Measurements from ENCODE around the gene MGMT.
A peak's percentile ranks its signal among the peaks of the same experiment; 100 is the strongest.

Gene MGMT

DNA sequence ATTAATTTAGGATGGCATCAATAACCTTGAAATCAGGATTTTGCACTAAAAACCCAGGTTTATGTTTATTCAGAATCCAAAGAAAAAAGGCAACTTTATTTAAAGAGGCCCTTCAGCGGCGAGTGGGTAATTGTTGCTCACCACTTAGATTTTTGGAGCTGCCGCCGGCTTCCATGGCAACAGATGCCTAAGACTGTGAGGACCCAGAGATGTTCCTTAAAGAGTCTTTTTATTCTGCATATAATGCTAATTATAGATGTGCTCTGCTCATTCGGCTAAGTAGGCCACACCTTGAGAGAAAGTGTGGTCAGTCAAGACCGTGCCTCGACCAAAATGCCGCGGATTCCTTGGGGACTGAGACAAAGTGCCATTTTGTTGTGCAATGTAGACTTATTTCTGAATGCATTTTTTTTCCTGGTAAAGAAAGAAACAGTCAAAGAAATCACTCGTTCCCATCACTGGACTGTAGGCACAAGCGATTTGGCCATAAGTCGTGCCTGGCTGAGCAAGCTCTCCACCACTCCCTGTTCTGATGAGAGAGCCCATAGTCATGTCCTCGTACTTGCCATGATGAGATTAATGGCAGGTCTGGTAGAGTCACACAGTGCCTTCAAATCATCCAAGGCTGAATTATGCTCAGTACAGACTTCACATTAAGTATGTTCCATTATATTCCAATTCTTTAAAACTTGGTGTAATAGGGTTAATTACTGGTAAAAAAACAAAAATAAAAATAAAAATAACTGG is 21.4 kb upstream of the MGMT start:
- no peak overlapping the region for H3K27ac Mint-ChIP-seq
- peaks cover 44% of the 10 kb centered on the region for H3K27me3 Mint-ChIP-seq
- H3K9me3 Mint-ChIP-seq, result no peaks in the 10 kb centered on the region
- ATAC-seq, result no peak
- no peaks in the 10 kb centered on the region for H3K36me3 Mint-ChIP-seq
- no peak overlapping the region for H3K4me3 Mint-ChIP-seq
- no peaks in the 10 kb centered on the region for H3K4me1 Mint-ChIP-seq

DNA sequence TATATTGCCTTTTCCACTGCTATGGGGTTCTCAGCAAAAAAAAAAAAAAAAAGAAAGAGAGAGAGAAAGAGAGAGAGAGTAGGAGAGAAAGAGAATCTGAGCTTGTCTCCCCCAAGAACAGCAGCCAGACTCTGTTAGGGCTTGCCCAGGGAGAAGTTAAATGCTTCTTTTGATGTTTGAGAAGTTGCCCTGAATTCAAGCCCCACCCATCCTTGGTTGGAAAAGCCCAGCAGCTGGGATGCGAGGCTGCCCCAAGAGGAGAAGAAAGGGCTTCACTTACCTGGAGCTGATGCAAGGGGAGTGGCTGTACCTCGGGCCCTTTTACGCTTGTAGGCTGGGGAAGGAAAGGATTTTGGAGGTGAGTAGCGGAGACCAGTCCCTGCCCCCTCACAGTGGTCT is 20.9 kb upstream of the MGMT start:
- H3K27ac Mint-ChIP-seq, result no peak overlapping the region

DNA sequence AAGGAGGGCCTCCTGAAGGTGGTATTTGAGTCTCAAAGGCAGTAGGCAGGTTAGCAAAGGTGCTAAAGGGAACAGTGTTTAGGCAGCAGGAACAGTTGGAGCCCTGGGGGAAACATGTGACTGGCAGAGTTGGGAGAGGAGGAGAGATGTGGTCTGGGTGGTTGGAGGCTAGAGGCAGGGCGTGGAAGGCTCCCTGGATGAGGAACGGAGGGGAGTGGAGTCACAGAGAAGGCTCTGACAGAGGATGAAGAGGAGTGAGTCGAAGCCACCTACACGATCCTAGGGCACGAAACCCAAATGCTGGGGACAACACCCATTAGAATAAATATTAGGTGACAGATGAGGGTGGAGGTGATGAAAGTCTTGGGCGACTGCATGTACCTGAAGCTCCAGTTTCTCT is 19.6 kb upstream of the MGMT start:
- H3K27ac Mint-ChIP-seq, result no peak overlapping the region
- H3K9me3 Mint-ChIP-seq, result peaks cover 7% of the 10 kb centered on the region
- no peak overlapping the region for H3K4me3 Mint-ChIP-seq
- peaks cover 49% of the 10 kb centered on the region for H3K27me3 Mint-ChIP-seq
- no peak for ATAC-seq
- no peaks in the 10 kb centered on the region for H3K36me3 Mint-ChIP-seq
- no peaks in the 10 kb centered on the region for H3K4me1 Mint-ChIP-seq

More for the DNA sequence above, 20.9 kb upstream of the MGMT start:
- H3K4me1 Mint-ChIP-seq, result no peaks in the 10 kb centered on the region
- ATAC-seq, result no peak
- no peaks in the 10 kb centered on the region for H3K36me3 Mint-ChIP-seq
- no peak overlapping the region for H3K4me3 Mint-ChIP-seq
- H3K9me3 Mint-ChIP-seq, result no peaks in the 10 kb centered on the region
- peaks cover 49% of the 10 kb centered on the region for H3K27me3 Mint-ChIP-seq

DNA sequence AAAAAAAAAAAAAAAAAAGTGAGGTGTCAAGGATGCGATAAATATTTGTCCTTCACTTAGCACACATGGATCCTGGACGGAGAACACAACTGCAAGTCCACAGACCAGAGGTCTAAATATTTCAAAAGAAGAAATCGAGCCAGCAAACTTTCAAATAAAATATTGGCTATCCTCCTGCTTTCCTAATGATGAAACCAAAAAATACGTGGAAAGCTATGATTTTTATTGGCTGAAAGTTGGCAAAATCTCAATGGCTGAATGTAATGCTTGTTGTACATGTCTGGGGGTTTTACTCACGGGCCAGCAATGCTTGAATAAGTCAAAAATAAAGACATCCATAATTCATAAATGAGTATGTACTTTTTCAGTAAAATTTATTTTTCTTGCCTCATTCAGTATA is 19.0 kb upstream of the MGMT start:
- Mint-ChIP-seq H3K4me1 (no peaks in the 10 kb centered on the region), H3K36me3 (no peaks in the 10 kb centered on the region), H3K9me3 (peaks cover 7% of the 10 kb centered on the region), H3K27ac (no peak overlapping the region), H3K27me3 (peaks cover 43% of the 10 kb centered on the region), H3K4me3 (no peak overlapping the region)
- no peak for ATAC-seq

DNA sequence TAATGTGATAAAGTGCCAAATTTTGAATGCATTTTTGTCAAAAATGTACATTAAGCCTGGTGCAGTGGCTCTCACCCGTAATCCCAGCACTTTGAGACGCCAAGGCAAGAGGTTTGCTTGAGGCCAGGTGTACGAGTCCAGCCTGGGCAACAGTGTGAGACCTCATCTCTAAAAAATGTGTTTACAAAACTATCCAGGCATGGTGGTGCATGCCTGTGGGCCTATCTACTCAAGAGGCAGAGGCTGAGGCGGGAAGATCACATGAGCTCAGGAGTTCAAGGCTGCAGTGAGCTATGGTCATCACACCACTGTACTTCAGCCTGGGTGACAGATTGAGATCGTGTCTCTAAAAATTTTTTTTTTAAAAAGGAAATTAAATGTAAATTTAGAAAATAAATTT is 18.5 kb upstream of the MGMT start:
- H3K4me1 Mint-ChIP-seq, result no peaks in the 10 kb centered on the region
- peaks cover 38% of the 10 kb centered on the region for H3K27me3 Mint-ChIP-seq
- no peaks in the 10 kb centered on the region for H3K36me3 Mint-ChIP-seq
- H3K27ac Mint-ChIP-seq, result no peak overlapping the region
- H3K4me3 Mint-ChIP-seq, result no peak overlapping the region
- peaks cover 7% of the 10 kb centered on the region for H3K9me3 Mint-ChIP-seq
- no peak for ATAC-seq

- H3K4me1 Mint-ChIP-seq, result no peaks in the 10 kb centered on the region
- H3K9me3 Mint-ChIP-seq, result peaks cover 7% of the 10 kb centered on the region
- H3K27me3 Mint-ChIP-seq, result peaks cover 35% of the 10 kb centered on the region
- no peaks in the 10 kb centered on the region for H3K36me3 Mint-ChIP-seq
- H3K27ac Mint-ChIP-seq, result no peak overlapping the region
- H3K4me3 Mint-ChIP-seq, result no peak overlapping the region
- no peak for ATAC-seq
Measured at GRCh38 chr10:129449893-129450292, 17.1 kb upstream of the MGMT start.

GRCh38 chr10:129450391-129450790 is 16.6 kb upstream of the MGMT start:
- Mint-ChIP-seq H3K4me3 (no peak overlapping the region), H3K4me1 (no peaks in the 10 kb centered on the region)

GRCh38 chr10:129455625-129456024 is 11.4 kb upstream of the MGMT start:
- Mint-ChIP-seq H3K27ac (no peak overlapping the region), H3K9me3 (peaks cover 7% of the 10 kb centered on the region), H3K4me1 (no peaks in the 10 kb centered on the region), H3K4me3 (no peak overlapping the region), H3K27me3 (peaks cover 31% of the 10 kb centered on the region), H3K36me3 (no peaks in the 10 kb centered on the region)
- no peak for ATAC-seq

More at GRCh38 chr10:129450391-129450790, 16.6 kb upstream of the MGMT start:
- H3K27me3 Mint-ChIP-seq, result peaks cover 35% of the 10 kb centered on the region
- ATAC-seq, result no peak
- no peaks in the 10 kb centered on the region for H3K36me3 Mint-ChIP-seq
- no peak overlapping the region for H3K27ac Mint-ChIP-seq
- peaks cover 7% of the 10 kb centered on the region for H3K9me3 Mint-ChIP-seq

DNA sequence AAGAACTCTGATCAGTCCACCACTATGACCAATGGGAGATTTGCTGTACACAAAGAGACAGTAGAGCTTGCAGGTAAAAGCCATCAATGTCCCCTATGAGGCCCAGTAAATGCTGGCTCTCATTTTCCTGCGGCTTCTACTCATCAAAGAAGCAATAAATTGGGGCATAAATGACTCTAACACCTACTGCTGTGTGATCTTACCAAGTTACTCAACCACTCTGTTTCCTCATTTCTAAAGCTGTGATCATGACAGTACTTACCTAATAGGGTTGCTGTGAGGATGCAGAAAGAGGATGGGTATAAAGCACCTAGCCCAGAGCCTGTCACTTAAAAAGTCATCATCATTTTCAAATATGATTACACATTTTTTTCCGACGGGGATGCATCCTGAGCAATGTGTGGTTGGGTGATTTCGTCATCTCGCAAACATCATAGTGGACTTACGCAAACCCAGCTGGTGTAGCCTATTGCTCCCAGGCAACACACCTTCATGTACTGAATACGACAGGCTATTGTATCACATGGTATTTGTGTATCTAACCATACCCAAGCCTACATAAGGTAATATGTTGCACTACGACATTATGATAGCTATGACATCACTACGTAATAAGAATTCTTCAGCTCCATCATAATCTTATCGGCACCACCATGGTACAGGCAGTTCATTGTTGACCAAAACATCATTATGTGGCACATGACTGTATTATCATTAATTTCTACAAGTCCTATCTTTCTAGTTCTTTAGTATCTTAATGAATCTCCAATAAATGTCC is 7.1 kb upstream of the MGMT start:
- H3K9me3 Mint-ChIP-seq, result no peaks in the 10 kb centered on the region
- ATAC-seq, result no peak
- H3K4me1 Mint-ChIP-seq, result no peaks in the 10 kb centered on the region
- H3K36me3 Mint-ChIP-seq, result no peaks in the 10 kb centered on the region
- peaks cover 28% of the 10 kb centered on the region for H3K27me3 Mint-ChIP-seq
- H3K27ac Mint-ChIP-seq, result no peak overlapping the region
- H3K4me3 Mint-ChIP-seq, result no peak overlapping the region

- Mint-ChIP-seq H3K27ac (no peak overlapping the region), H3K27me3 (peaks cover 19% of the 10 kb centered on the region), H3K9me3 (no peaks in the 10 kb centered on the region), H3K36me3 (no peaks in the 10 kb centered on the region), H3K4me3 (no peak overlapping the region), H3K4me1 (peaks cover 5% of the 10 kb centered on the region)
- ATAC-seq, result no peak
Measured at GRCh38 chr10:129462257-129462795, 4.7 kb upstream of the MGMT start.

GRCh38 chr10:129464251-129464650 is 2.8 kb upstream of the MGMT start:
- H3K27me3 Mint-ChIP-seq, result peaks cover 9% of the 10 kb centered on the region
- no peak for ATAC-seq
- no peak overlapping the region for H3K27ac Mint-ChIP-seq
- H3K4me3 Mint-ChIP-seq, result no peak overlapping the region
- H3K4me1 Mint-ChIP-seq, result peaks cover 16% of the 10 kb centered on the region
- no peaks in the 10 kb centered on the region for H3K36me3 Mint-ChIP-seq
- no peaks in the 10 kb centered on the region for H3K9me3 Mint-ChIP-seq

- H3K27ac Mint-ChIP-seq, result peak overlapping the region; percentile 91
- H3K4me3 Mint-ChIP-seq, result peak overlapping the region; percentile 77
- no peaks in the 10 kb centered on the region for H3K9me3 Mint-ChIP-seq
- peak; percentile 13 for ATAC-seq
- peaks cover under 1% of the 10 kb centered on the region for H3K27me3 Mint-ChIP-seq
- H3K4me1 Mint-ChIP-seq, result peaks cover 33% of the 10 kb centered on the region
- peaks cover 3% of the 10 kb centered on the region for H3K36me3 Mint-ChIP-seq
Measured at GRCh38 chr10:129465796-129466702, 992 bp upstream of the MGMT start.

DNA sequence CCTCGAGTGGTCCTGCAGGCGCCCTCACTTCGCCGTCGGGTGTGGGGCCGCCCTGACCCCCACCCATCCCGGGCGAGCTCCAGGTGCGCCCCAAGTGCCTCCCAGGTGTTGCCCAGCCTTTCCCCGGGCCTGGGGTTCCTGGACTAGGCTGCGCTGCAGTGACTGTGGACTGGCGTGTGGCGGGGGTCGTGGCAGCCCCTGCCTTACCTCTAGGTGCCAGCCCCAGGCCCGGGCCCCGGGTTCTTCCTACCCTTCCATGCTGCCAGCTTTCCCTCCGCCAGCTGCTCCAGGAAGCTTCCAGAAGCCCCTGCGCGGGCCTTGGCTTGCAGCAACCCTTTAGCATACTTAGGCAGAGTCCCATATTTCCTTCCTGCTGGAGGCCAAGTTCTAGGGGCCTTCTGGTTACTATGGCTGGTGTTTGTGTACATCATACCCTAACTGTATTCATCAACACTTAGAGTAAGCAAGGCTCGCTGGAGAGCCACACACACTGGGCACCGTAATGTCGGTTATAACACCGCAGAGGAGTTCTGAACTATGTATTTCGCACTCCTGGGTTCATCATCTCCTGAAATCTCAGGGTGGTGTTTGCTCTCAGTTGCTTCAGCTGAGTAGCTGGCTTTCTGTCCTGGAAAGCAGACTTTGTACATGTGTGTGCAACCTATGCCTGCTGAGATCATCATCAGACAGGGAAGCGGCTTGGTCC is 471 bp downstream of the MGMT start:
- Mint-ChIP-seq H3K9me3 (no peaks in the 10 kb centered on the region), H3K27me3 (no peaks in the 10 kb centered on the region), H3K4me3 (peak overlapping the region; percentile 94), H3K36me3 (peaks cover 12% of the 10 kb centered on the region), H3K27ac (peak overlapping the region; percentile 91), H3K4me1 (peaks cover 36% of the 10 kb centered on the region)
- no peak for ATAC-seq

DNA sequence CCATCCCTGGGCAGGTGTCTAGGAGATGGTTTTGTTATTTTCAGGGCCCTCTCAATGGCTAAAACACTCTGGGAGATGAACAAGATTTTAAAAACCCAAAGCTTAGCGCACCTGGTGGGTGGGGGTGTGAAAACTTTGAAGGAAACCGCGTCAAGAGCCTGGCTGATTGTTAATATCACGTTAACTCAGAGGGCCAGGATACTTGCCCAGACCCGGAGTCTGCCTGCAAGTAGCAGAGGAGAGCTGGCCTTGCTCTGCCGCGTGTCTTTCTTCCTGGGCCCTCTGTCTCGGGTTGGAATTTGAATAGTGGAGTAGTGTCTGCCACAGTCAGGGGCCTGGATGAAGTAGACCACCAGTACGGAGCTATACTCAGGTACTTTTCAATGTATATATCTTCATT is 1.1 kb downstream of the MGMT start:
- Mint-ChIP-seq H3K4me3 (peak overlapping the region; percentile 94), H3K27me3 (no peaks in the 10 kb centered on the region), H3K4me1 (peaks cover 43% of the 10 kb centered on the region), H3K36me3 (peaks cover 12% of the 10 kb centered on the region), H3K9me3 (no peaks in the 10 kb centered on the region), H3K27ac (peak overlapping the region; percentile 91)
- no peak for ATAC-seq

Measured in stimulated activated memory B cell treated with anti-CD40 and anti-IgM and Interleukin-4, amounts not matched to agents 10 μg/mL and 1 μg/mL and 100 μg/mL, for 72 hours (primary cell).